H9 (cell line): ENCODE data around the gene NFE2. TPM values are rescaled to one million over a fixed set of nuclear protein-coding genes. Genes with fewer than 3 reads are reported as not detected.

Experiments used
- DNase-seq: peaks from one replicate; pipeline ENCODE4 v3.0.0-alpha.2; 2017
- H2AFZ ChIP-seq: one replicate; pipeline ENCODE4 v1.6.1; 2013; ENCODE audit warnings: mild to moderate bottlenecking, low read length, control low read depth, moderate library complexity
- H2AK5ac ChIP-seq: 2 replicates; pipeline ENCODE4 v1.6.1; 2013; ENCODE audit warnings: low read length, control low read depth, mixed read lengths; ENCODE audit not compliant: insufficient read length
- H2BK120ac ChIP-seq: one replicate; pipeline ENCODE4 v1.6.1; 2013; ENCODE audit warnings: low read depth, mild to moderate bottlenecking, low read length, control low read depth, inconsistent platforms; ENCODE audit not compliant: poor library complexity, severe bottlenecking
- H2BK12ac ChIP-seq: 2 replicates; pipeline ENCODE4 v1.6.1; 2013; ENCODE audit warnings: low read length, control low read depth, mixed read lengths, low read depth; ENCODE audit not compliant: insufficient read length
- H2BK15ac ChIP-seq: 2 replicates; pipeline ENCODE4 v1.6.1; 2013; ENCODE audit warnings: low read depth, low read length, control low read depth
- H2BK20ac ChIP-seq: one replicate; pipeline ENCODE4 v1.6.1; 2013; ENCODE audit warnings: low read depth, mild to moderate bottlenecking, low read length, control low read depth, inconsistent platforms; ENCODE audit not compliant: poor library complexity, severe bottlenecking
- H2BK5ac ChIP-seq: 2 replicates; pipeline ENCODE4 v1.6.1; 2013; ENCODE audit warnings: low read length, control low read depth, mixed read lengths; ENCODE audit not compliant: insufficient read length
- H3K14ac ChIP-seq: 2 replicates; pipeline ENCODE4 v1.6.1; 2013; ENCODE audit warnings: low read length, control low read depth; ENCODE audit not compliant: insufficient read depth
- H3K18ac ChIP-seq: 2 replicates; pipeline ENCODE4 v1.6.1; 2013; ENCODE audit warnings: low read depth, mild to moderate bottlenecking, mixed read lengths, low read length, control low read depth; ENCODE audit not compliant: insufficient read length
- H3K23ac ChIP-seq: 2 replicates; pipeline ENCODE4 v1.6.1; 2013; ENCODE audit warnings: low read length, control low read depth, mixed read lengths, low read depth; ENCODE audit not compliant: insufficient read length
- H3K23me2 ChIP-seq: 2 replicates; pipeline ENCODE4 v1.6.1; 2013; ENCODE audit warnings: low read depth, mild to moderate bottlenecking, mixed read lengths, low read length, control low read depth; ENCODE audit not compliant: insufficient read length, poor library complexity, severe bottlenecking
- H3K27ac ChIP-seq: 2 replicates; pipeline ENCODE4 v1.5.1; 2013; ENCODE audit warnings: low read length, control low read depth, mixed read lengths, low read depth; ENCODE audit not compliant: insufficient read length
- H3K27me3 ChIP-seq: 2 replicates; pipeline ENCODE4 v1.6.1; 2013; ENCODE audit warnings: low read length, control low read depth, inconsistent platforms; ENCODE audit not compliant: insufficient read depth
- H3K4ac ChIP-seq: 2 replicates; pipeline ENCODE4 v1.6.1; 2013; ENCODE audit warnings: low read depth, mild to moderate bottlenecking, control low read depth, inconsistent platforms, low read length, moderate library complexity
- H3K4me1 ChIP-seq: 2 replicates; pipeline ENCODE4 v1.6.1; 2013; ENCODE audit warnings: low read length, control low read depth, inconsistent platforms; ENCODE audit not compliant: insufficient read depth
- H3K4me2 ChIP-seq: 2 replicates; pipeline ENCODE4 v1.6.1; 2013; ENCODE audit warnings: low read length, control low read depth, mixed read lengths; ENCODE audit not compliant: insufficient read length, insufficient read depth
- H3K56ac ChIP-seq: 2 replicates; pipeline ENCODE4 v1.6.1; 2013; ENCODE audit warnings: low read depth, mild to moderate bottlenecking, mixed read lengths, low read length, control low read depth; ENCODE audit not compliant: insufficient read length
- H3K79me1 ChIP-seq: 2 replicates; pipeline ENCODE4 v1.6.1; 2013; ENCODE audit warnings: low read depth, mild to moderate bottlenecking, moderate library complexity, low read length, control low read depth, inconsistent platforms; ENCODE audit not compliant: insufficient read depth, poor library complexity, severe bottlenecking
- H3K79me2 ChIP-seq: 2 replicates; pipeline ENCODE4 v1.6.1; 2013; ENCODE audit warnings: low read length, control low read depth, inconsistent platforms; ENCODE audit not compliant: insufficient read depth
- H3K9ac ChIP-seq: 2 replicates; pipeline ENCODE4 v1.6.1; 2013; ENCODE audit warnings: low read length, control low read depth, mixed read lengths; ENCODE audit not compliant: insufficient read length; ENCODE audit errors: extremely low read depth
- H3K9me3 ChIP-seq: one replicate; pipeline ENCODE4 v1.6.1; 2013; ENCODE audit warnings: low read depth, low read length, inconsistent platforms; ENCODE audit not compliant: control insufficient read depth
- H3T11ph ChIP-seq: one replicate; pipeline ENCODE4 v1.6.1; 2013; ENCODE audit warnings: mild to moderate bottlenecking, low read length, control low read depth, inconsistent platforms
- H4K20me1 ChIP-seq: one replicate; pipeline ENCODE4 v1.6.1; 2013; ENCODE audit not compliant: control insufficient read depth, insufficient read length, insufficient read depth
- H4K5ac ChIP-seq: 2 replicates; pipeline ENCODE4 v1.6.1; 2013; ENCODE audit warnings: low read depth, mild to moderate bottlenecking, mixed read lengths, low read length, control low read depth; ENCODE audit not compliant: insufficient read length
- H4K8ac ChIP-seq: replicated peaks from 2 replicates; pipeline ENCODE4 v1.6.1; 2013; ENCODE audit warnings: low read length, control low read depth, mixed read lengths, low read depth; ENCODE audit not compliant: insufficient read length
- H4K91ac ChIP-seq: 2 replicates; pipeline ENCODE4 v1.6.1; 2013; ENCODE audit warnings: low read depth, mild to moderate bottlenecking, moderate library complexity, mixed read lengths, low read length, control low read depth; ENCODE audit not compliant: insufficient read length
- H3K27ac Mint-ChIP-seq, 3 experiments: 2 replicates in 2 of 3; 3 replicates in 1 of 3; pipeline ENCODE4 v1.8.0; 2020 to 2021; ENCODE audit warnings: mixed read lengths in 3 of 3, mild to moderate bottlenecking in 1 of 3, moderate library complexity in 1 of 3
- H3K27me3 Mint-ChIP-seq: 2 replicates; pipeline ENCODE4 v1.8.0; 2021; ENCODE audit warnings: low read depth, mild to moderate bottlenecking, moderate library complexity, mixed read lengths
- H3K36me3 Mint-ChIP-seq, 3 experiments: 2 replicates in 2 of 3; 3 replicates in 1 of 3; pipeline ENCODE4 v1.8.0; 2020 to 2021; ENCODE audit warnings: low read depth in 3 of 3, mixed read lengths in 3 of 3; ENCODE audit not compliant: insufficient read depth in 1 of 3
- H3K4me1 Mint-ChIP-seq, 2 experiments: 2 replicates each; pipeline ENCODE4 v1.8.0; 2020; ENCODE audit warnings: mixed read lengths in 2 of 2
- H3K4me3 Mint-ChIP-seq, 2 experiments: 2 replicates in 1 of 2; 3 replicates in 1 of 2; pipeline ENCODE4 v1.8.0; 2020 to 2021; ENCODE audit warnings: mild to moderate bottlenecking in 2 of 2, mixed read lengths in 2 of 2, moderate library complexity in 1 of 2
- H3K9me3 Mint-ChIP-seq, 2 experiments: 2 replicates in 1 of 2; 3 replicates in 1 of 2; pipeline ENCODE4 v1.8.0; 2020; ENCODE audit warnings: mild to moderate bottlenecking in 2 of 2, mixed read lengths in 2 of 2, moderate library complexity in 1 of 2
- CTCF ChIP-seq: fragments of 200-600 bp; sonication (generic); conservative IDR thresholded peaks from 3 replicates; pipeline ENCODE4 v1.8.0; 2021; ENCODE audit warnings: antibody characterized with exemption, mild to moderate bottlenecking
- WGBS: extraction: QIAGEN DNeasy Blood & Tissue Kit; methylation state at CpG from one replicate; pipeline ENCODE4 v1.1.7; 2013; ENCODE audit warnings: missing lambda C conversion rate, low lambda C conversion rate, mixed read lengths; ENCODE audit not compliant: insufficient read length; ENCODE audit errors: extremely low coverage; 5-methylcytosine and 5-hydroxymethylcytosine counted together
- total RNA-seq: library from RNA; stranded (reverse); gene quantifications from 2 replicates; pipeline ENCODE4 v1.2.1, GENCODE V29; 2021

NFE2 gene
- total RNA-seq, 1 experiment from 2014 or later, result 1.2 TPM

GRCh38 chr12:54251667-54252284 is 49.0 kb downstream of the NFE2 start:
- Histone ChIP-seq H2AK5ac (no peak overlapping the region), H2BK15ac (no peak overlapping the region), H3K14ac (no peak overlapping the region), H3K23ac (no peak overlapping the region), H3K27me3 (no peaks in the 10 kb centered on the region), H3K23me2 (no peaks in the 10 kb centered on the region), H3K4me2 (no peak overlapping the region), H2BK5ac (no peak overlapping the region), H2BK12ac (no peak overlapping the region), H3K4ac (no peak overlapping the region), H4K20me1 (no peaks in the 10 kb centered on the region), H3K56ac (no peak overlapping the region), H4K91ac (no peak overlapping the region), H4K8ac (no peak overlapping the region), H3K79me2 (no peaks in the 10 kb centered on the region), H3K18ac (no peak overlapping the region), H2BK20ac (no peak overlapping the region), H2AFZ (no peak overlapping the region), H3K4me1 (no peaks in the 10 kb centered on the region), H3K9me3 (no peaks in the 10 kb centered on the region), H3K27ac (no peak overlapping the region), H2BK120ac (no peak overlapping the region), H3K9ac (no peak overlapping the region), H3K79me1 (no peaks in the 10 kb centered on the region), H3T11ph (no peak overlapping the region), H4K5ac (no peak overlapping the region)
- DNase-seq, result no peak
- H3K27ac Mint-ChIP-seq, result peak overlapping the region in 1 of 3 experiments; percentile 72; a peak in 1 of 7 replicates
- H3K36me3 Mint-ChIP-seq, result peaks cover 54 to 81% (median 78%) of the 10 kb centered on the region in 3 experiments; a peak in 6 of 7 replicates
- peak; percentile 81 for TF ChIP-seq CTCF
- H3K4me3 Mint-ChIP-seq, result no peak overlapping the region
- no peaks in the 10 kb centered on the region for H3K27me3 Mint-ChIP-seq
- no peaks in the 10 kb centered on the region for H3K4me1 Mint-ChIP-seq
- no CpG with 5 or more reads among the region's 1 CpG for WGBS
- no peaks in the 10 kb centered on the region for H3K9me3 Mint-ChIP-seq
